Measurements from ENCODE around the gene CRABP2.

- TF ChIP-seq MAFK (IDR thresholded peaks at IDR 0.05; ENCODE audit: low read depth, low read length) (no peak), POLR2A (IDR thresholded peaks at IDR 0.05; ENCODE audit: low read depth, low read length) (no peak), USF2 (IDR thresholded peaks at IDR 0.05; ENCODE audit: low read depth, low read length) (no peak), RFX5 (IDR thresholded peaks at IDR 0.05; ENCODE audit: low read depth, low read length) (no peak), CTCF (conservative IDR thresholded peaks at IDR 0.05; ENCODE audit: low read depth, low read length) (no peak), CEBPB (IDR thresholded peaks at IDR 0.05; ENCODE audit: low read depth, low read length) (no peak), CHD1 (IDR thresholded peaks at IDR 0.05; ENCODE audit: low read depth, low read length) (no peak), BHLHE40 (IDR thresholded peaks at IDR 0.05; ENCODE audit: low read depth, low read length) (no peak)
These were observed 29.9 kb downstream of the CRABP2 start for GRCh38 chr1:156675210-156676113.
